SK-N-SH treated with all-trans-retinoic acid at 6 μM for 48 hours (cell line): ENCODE data around the gene SEC14L2.

Source experiments
- ATAC-seq: fragments of 200-7000 bp; cut with Tn5 transposase; 3 replicates; pipeline ENCODE4 v1.9.1; 2020; ENCODE audit warnings: mild to moderate bottlenecking, moderate library complexity
- ARNTL ChIP-seq: fragments of 450-650 bp; formaldehyde crosslinking; IDR thresholded peaks from 2 replicates; pipeline ENCODE4 v1.5.0; 2020; ENCODE audit warnings: low read depth, mild to moderate bottlenecking, moderate library complexity, borderline replicate concordance
- BACH2 ChIP-seq: fragments of 250-450 bp; sonication (Bioruptor Pico); IDR thresholded peaks from 2 replicates; pipeline ENCODE4 v1.9.0; 2021; ENCODE audit warnings: mild to moderate bottlenecking, borderline replicate concordance
- CSDC2 ChIP-seq: fragments of 250-450 bp; sonication (Bioruptor Pico); IDR thresholded peaks from 2 replicates; pipeline ENCODE4 v1.5.0; 2020; ENCODE audit warnings: mild to moderate bottlenecking, moderate library complexity
- CSRNP3 ChIP-seq: fragments of 250-450 bp; sonication (Bioruptor Pico); IDR thresholded peaks from 2 replicates; pipeline ENCODE4 v1.5.1; 2021; ENCODE audit warnings: mild to moderate bottlenecking, moderate library complexity
- ESRRG ChIP-seq: fragments of 250-450 bp; sonication (Bioruptor Pico); IDR thresholded peaks from 2 replicates; pipeline ENCODE4 v1.6.1; 2021; ENCODE audit warnings: mild to moderate bottlenecking
- GLIS3 ChIP-seq: fragments of 250-450 bp; sonication (Bioruptor Pico); IDR thresholded peaks from 2 replicates; pipeline ENCODE4 v1.5.0; 2020; ENCODE audit warnings: mild to moderate bottlenecking, moderate library complexity
- ISL1 ChIP-seq: fragments of 250-450 bp; sonication (Bioruptor Pico); IDR thresholded peaks from 2 replicates; pipeline ENCODE4 v2.1.2; 2022; ENCODE audit warnings: mild to moderate bottlenecking, moderate library complexity
- OSR1 ChIP-seq: fragments of 250-450 bp; sonication (Bioruptor Pico); IDR thresholded peaks from 2 replicates; pipeline ENCODE4 v1.8.0; 2022; ENCODE audit warnings: moderate library complexity, mild to moderate bottlenecking, inconsistent platforms
- PPARA ChIP-seq: fragments of 250-450 bp; sonication (Bioruptor Pico); IDR thresholded peaks from 2 replicates; pipeline ENCODE4 v1.5.0; 2020; ENCODE audit warnings: mild to moderate bottlenecking, borderline replicate concordance
- RARB ChIP-seq: fragments of 250-450 bp; sonication (Bioruptor Pico); IDR thresholded peaks from 2 replicates; pipeline ENCODE4 v1.8.0; 2021; ENCODE audit warnings: mild to moderate bottlenecking, moderate library complexity
- SNAI2 ChIP-seq: fragments of 250-450 bp; sonication (Bioruptor Pico); IDR thresholded peaks from 2 replicates; pipeline ENCODE4 v1.5.0; 2020; ENCODE audit warnings: mild to moderate bottlenecking, moderate library complexity
- TCF4 ChIP-seq: fragments of 250-450 bp; sonication (Bioruptor Pico); IDR thresholded peaks from 2 replicates; pipeline ENCODE4 v1.8.0; 2021; ENCODE audit warnings: mild to moderate bottlenecking, moderate library complexity, borderline replicate concordance
- TOX ChIP-seq: fragments of 250-450 bp; sonication (Bioruptor Pico); IDR thresholded peaks from 2 replicates; pipeline ENCODE4 v1.8.0; 2021; ENCODE audit warnings: mild to moderate bottlenecking, moderate library complexity, borderline replicate concordance
- TSHZ2 ChIP-seq: fragments of 250-450 bp; sonication (Bioruptor Pico); IDR thresholded peaks from 2 replicates; pipeline ENCODE4 v1.5.0; 2020; ENCODE audit warnings: mild to moderate bottlenecking, moderate library complexity
- ZC3H10 ChIP-seq: fragments of 250-450 bp; sonication (Bioruptor Pico); IDR thresholded peaks from 2 replicates; pipeline ENCODE4 v1.5.1; 2021; ENCODE audit warnings: mild to moderate bottlenecking, moderate library complexity
- ZFP30 ChIP-seq: fragments of 450-650 bp; formaldehyde crosslinking; IDR thresholded peaks from 2 replicates; pipeline ENCODE4 v1.5.0; 2022; ENCODE audit warnings: mild to moderate bottlenecking, moderate library complexity
- ZNF565 ChIP-seq: fragments of 450-650 bp; formaldehyde crosslinking; conservative IDR thresholded peaks from 2 replicates; pipeline ENCODE4 v1.5.0; 2020; ENCODE audit warnings: low read depth, mild to moderate bottlenecking, moderate library complexity
- ZNF70 ChIP-seq: fragments of 450-650 bp; formaldehyde crosslinking; IDR thresholded peaks from 2 replicates; pipeline ENCODE4 v1.5.0; 2020; ENCODE audit warnings: mild to moderate bottlenecking, moderate library complexity
- ZNF8 ChIP-seq: fragments of 450-650 bp; formaldehyde crosslinking; IDR thresholded peaks from 2 replicates; pipeline ENCODE4 v1.5.0; 2020; ENCODE audit warnings: mild to moderate bottlenecking, moderate library complexity
- TF ChIP-seq, protein P1 (sequence below): fragments of 250-450 bp; sonication (Bioruptor Pico); IDR thresholded peaks from 2 replicates; pipeline ENCODE4 v1.8.0; 2021; ENCODE audit warnings: low read depth, mild to moderate bottlenecking, moderate library complexity, borderline replicate concordance

The SEC14L2 gene

GRCh38 chr22:30425327-30425615 lies 28.5 kb downstream of the SEC14L2 start:
- no peak for ATAC-seq
- TF ChIP-seq PPARA (no peak), ZFP30 (CRISPR knock-in tag) (no peak), CSDC2 (CRISPR knock-in tag) (no peak), GLIS3 (CRISPR knock-in tag) (no peak), ZNF565 (CRISPR knock-in tag) (no peak), TSHZ2 (no peak), OSR1 (CRISPR knock-in tag) (no peak), ARNTL (CRISPR knock-in tag) (no peak), ZNF8 (CRISPR knock-in tag) (no peak), CSRNP3 (CRISPR knock-in tag) (no peak), TOX (CRISPR knock-in tag) (no peak), TCF4 (no peak), RARB (CRISPR knock-in tag) (no peak)
- TF ChIP-seq, protein P1, sequence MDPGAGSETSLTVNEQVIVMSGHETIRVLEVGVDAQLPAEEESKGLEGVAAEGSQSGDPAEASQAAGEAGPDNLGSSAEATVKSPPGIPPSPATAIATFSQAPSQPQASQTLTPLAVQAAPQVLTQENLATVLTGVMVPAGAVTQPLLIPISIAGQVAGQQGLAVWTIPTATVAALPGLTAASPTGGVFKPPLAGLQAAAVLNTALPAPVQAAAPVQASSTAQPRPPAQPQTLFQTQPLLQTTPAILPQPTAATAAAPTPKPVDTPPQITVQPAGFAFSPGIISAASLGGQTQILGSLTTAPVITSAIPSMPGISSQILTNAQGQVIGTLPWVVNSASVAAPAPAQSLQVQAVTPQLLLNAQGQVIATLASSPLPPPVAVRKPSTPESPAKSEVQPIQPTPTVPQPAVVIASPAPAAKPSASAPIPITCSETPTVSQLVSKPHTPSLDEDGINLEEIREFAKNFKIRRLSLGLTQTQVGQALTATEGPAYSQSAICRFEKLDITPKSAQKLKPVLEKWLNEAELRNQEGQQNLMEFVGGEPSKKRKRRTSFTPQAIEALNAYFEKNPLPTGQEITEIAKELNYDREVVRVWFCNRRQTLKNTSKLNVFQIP: no peak

GRCh38 chr22:30425616-30426387 lies 29.0 kb downstream of the SEC14L2 start, which contains the start of gene MTFP1:
Gene MTFP1, plus strand, starts transcription at chr22:30425768. Its CDS starts 112 bp downstream, at chr22:30425880.
- peak; percentile 7 for ATAC-seq
- no peak for TF ChIP-seq ISL1
- no peak for TF ChIP-seq ZNF8 (CRISPR knock-in tag)
- no peak for TF ChIP-seq ESRRG
- TF ChIP-seq OSR1 (CRISPR knock-in tag): no peak
- no peak for TF ChIP-seq ZC3H10 (CRISPR knock-in tag)
- no peak for TF ChIP-seq TSHZ2
- no peak for TF ChIP-seq ZFP30 (CRISPR knock-in tag)
- no peak for TF ChIP-seq TCF4
- TF ChIP-seq ZNF565 (CRISPR knock-in tag): no peak
- no peak for TF ChIP-seq CSRNP3 (CRISPR knock-in tag)
- TF ChIP-seq TOX (CRISPR knock-in tag): no peak
- TF ChIP-seq CSDC2 (CRISPR knock-in tag): no peak
- no peak for TF ChIP-seq GLIS3 (CRISPR knock-in tag)
- TF ChIP-seq, protein P1: no peak
- no peak for TF ChIP-seq ARNTL (CRISPR knock-in tag)
- TF ChIP-seq SNAI2 (CRISPR knock-in tag): no peak
- no peak for TF ChIP-seq RARB (CRISPR knock-in tag)
- no peak for TF ChIP-seq ZNF70 (CRISPR knock-in tag)
- no peak for TF ChIP-seq BACH2 (CRISPR knock-in tag)
- TF ChIP-seq, all 23 proteins: peak for 0
